Erythroblast (primary cell): Measurements from ENCODE around the gene TSC1.

Source experiments
- GATA1 ChIP-seq: IDR thresholded peaks from 2 replicates; pipeline ENCODE4 v1.6.1; 2011; ENCODE audit warnings: low read depth, mild to moderate bottlenecking, control low read depth, low read length, moderate library complexity
- POLR2A ChIP-seq: IDR thresholded peaks from 2 replicates; pipeline ENCODE4 v1.6.1; 2011; ENCODE audit warnings: mild to moderate bottlenecking, low read length

GRCh38 chr9:132882616-132883015, 61.8 kb downstream of the TSC1 start:
- no peak for TF ChIP-seq POLR2A
- no peak for TF ChIP-seq GATA1
